H9 (cell line): ENCODE measurements around the gene ETV3L. TPM values are rescaled to one million over a fixed set of nuclear protein-coding genes. Genes with fewer than 3 reads are reported as not detected.

Source experiments
- DNase-seq: peaks from one replicate; pipeline ENCODE4 v3.0.0-alpha.2; 2017
- H2AFZ ChIP-seq: one replicate; pipeline ENCODE4 v1.6.1; 2013; ENCODE audit warnings: mild to moderate bottlenecking, low read length, control low read depth, moderate library complexity
- H2AK5ac ChIP-seq: 2 replicates; pipeline ENCODE4 v1.6.1; 2013; ENCODE audit warnings: low read length, control low read depth, mixed read lengths; ENCODE audit not compliant: insufficient read length
- H2BK120ac ChIP-seq: one replicate; pipeline ENCODE4 v1.6.1; 2013; ENCODE audit warnings: low read depth, mild to moderate bottlenecking, low read length, control low read depth, inconsistent platforms; ENCODE audit not compliant: poor library complexity, severe bottlenecking
- H2BK12ac ChIP-seq: 2 replicates; pipeline ENCODE4 v1.6.1; 2013; ENCODE audit warnings: low read length, control low read depth, mixed read lengths, low read depth; ENCODE audit not compliant: insufficient read length
- H2BK15ac ChIP-seq: 2 replicates; pipeline ENCODE4 v1.6.1; 2013; ENCODE audit warnings: low read depth, low read length, control low read depth
- H2BK20ac ChIP-seq: one replicate; pipeline ENCODE4 v1.6.1; 2013; ENCODE audit warnings: low read depth, mild to moderate bottlenecking, low read length, control low read depth, inconsistent platforms; ENCODE audit not compliant: poor library complexity, severe bottlenecking
- H2BK5ac ChIP-seq: 2 replicates; pipeline ENCODE4 v1.6.1; 2013; ENCODE audit warnings: low read length, control low read depth, mixed read lengths; ENCODE audit not compliant: insufficient read length
- H3K14ac ChIP-seq: 2 replicates; pipeline ENCODE4 v1.6.1; 2013; ENCODE audit warnings: low read length, control low read depth; ENCODE audit not compliant: insufficient read depth
- H3K18ac ChIP-seq: 2 replicates; pipeline ENCODE4 v1.6.1; 2013; ENCODE audit warnings: low read depth, mild to moderate bottlenecking, mixed read lengths, low read length, control low read depth; ENCODE audit not compliant: insufficient read length
- H3K23ac ChIP-seq: 2 replicates; pipeline ENCODE4 v1.6.1; 2013; ENCODE audit warnings: low read length, control low read depth, mixed read lengths, low read depth; ENCODE audit not compliant: insufficient read length
- H3K23me2 ChIP-seq: 2 replicates; pipeline ENCODE4 v1.6.1; 2013; ENCODE audit warnings: low read depth, mild to moderate bottlenecking, mixed read lengths, low read length, control low read depth; ENCODE audit not compliant: insufficient read length, poor library complexity, severe bottlenecking
- H3K27ac ChIP-seq: 2 replicates; pipeline ENCODE4 v1.5.1; 2013; ENCODE audit warnings: low read length, control low read depth, mixed read lengths, low read depth; ENCODE audit not compliant: insufficient read length
- H3K27me3 ChIP-seq: 2 replicates; pipeline ENCODE4 v1.6.1; 2013; ENCODE audit warnings: low read length, control low read depth, inconsistent platforms; ENCODE audit not compliant: insufficient read depth
- H3K4ac ChIP-seq: 2 replicates; pipeline ENCODE4 v1.6.1; 2013; ENCODE audit warnings: low read depth, mild to moderate bottlenecking, control low read depth, inconsistent platforms, low read length, moderate library complexity
- H3K4me1 ChIP-seq: 2 replicates; pipeline ENCODE4 v1.6.1; 2013; ENCODE audit warnings: low read length, control low read depth, inconsistent platforms; ENCODE audit not compliant: insufficient read depth
- H3K4me2 ChIP-seq: 2 replicates; pipeline ENCODE4 v1.6.1; 2013; ENCODE audit warnings: low read length, control low read depth, mixed read lengths; ENCODE audit not compliant: insufficient read length, insufficient read depth
- H3K56ac ChIP-seq: 2 replicates; pipeline ENCODE4 v1.6.1; 2013; ENCODE audit warnings: low read depth, mild to moderate bottlenecking, mixed read lengths, low read length, control low read depth; ENCODE audit not compliant: insufficient read length
- H3K79me1 ChIP-seq: 2 replicates; pipeline ENCODE4 v1.6.1; 2013; ENCODE audit warnings: low read depth, mild to moderate bottlenecking, moderate library complexity, low read length, control low read depth, inconsistent platforms; ENCODE audit not compliant: insufficient read depth, poor library complexity, severe bottlenecking
- H3K79me2 ChIP-seq: 2 replicates; pipeline ENCODE4 v1.6.1; 2013; ENCODE audit warnings: low read length, control low read depth, inconsistent platforms; ENCODE audit not compliant: insufficient read depth
- H3K9ac ChIP-seq: 2 replicates; pipeline ENCODE4 v1.6.1; 2013; ENCODE audit warnings: low read length, control low read depth, mixed read lengths; ENCODE audit not compliant: insufficient read length; ENCODE audit errors: extremely low read depth
- H3K9me3 ChIP-seq: one replicate; pipeline ENCODE4 v1.6.1; 2013; ENCODE audit warnings: low read depth, low read length, inconsistent platforms; ENCODE audit not compliant: control insufficient read depth
- H3T11ph ChIP-seq: one replicate; pipeline ENCODE4 v1.6.1; 2013; ENCODE audit warnings: mild to moderate bottlenecking, low read length, control low read depth, inconsistent platforms
- H4K20me1 ChIP-seq: one replicate; pipeline ENCODE4 v1.6.1; 2013; ENCODE audit not compliant: control insufficient read depth, insufficient read length, insufficient read depth
- H4K5ac ChIP-seq: 2 replicates; pipeline ENCODE4 v1.6.1; 2013; ENCODE audit warnings: low read depth, mild to moderate bottlenecking, mixed read lengths, low read length, control low read depth; ENCODE audit not compliant: insufficient read length
- H4K8ac ChIP-seq: replicated peaks from 2 replicates; pipeline ENCODE4 v1.6.1; 2013; ENCODE audit warnings: low read length, control low read depth, mixed read lengths, low read depth; ENCODE audit not compliant: insufficient read length
- H4K91ac ChIP-seq: 2 replicates; pipeline ENCODE4 v1.6.1; 2013; ENCODE audit warnings: low read depth, mild to moderate bottlenecking, moderate library complexity, mixed read lengths, low read length, control low read depth; ENCODE audit not compliant: insufficient read length
- H3K27ac Mint-ChIP-seq, 3 experiments: 2 replicates in 2 of 3; 3 replicates in 1 of 3; pipeline ENCODE4 v1.8.0; 2020 to 2021; ENCODE audit warnings: mixed read lengths in 3 of 3, mild to moderate bottlenecking in 1 of 3, moderate library complexity in 1 of 3
- H3K27me3 Mint-ChIP-seq: 2 replicates; pipeline ENCODE4 v1.8.0; 2021; ENCODE audit warnings: low read depth, mild to moderate bottlenecking, moderate library complexity, mixed read lengths
- H3K36me3 Mint-ChIP-seq, 3 experiments: 2 replicates in 2 of 3; 3 replicates in 1 of 3; pipeline ENCODE4 v1.8.0; 2020 to 2021; ENCODE audit warnings: low read depth in 3 of 3, mixed read lengths in 3 of 3; ENCODE audit not compliant: insufficient read depth in 1 of 3
- H3K4me1 Mint-ChIP-seq, 2 experiments: 2 replicates each; pipeline ENCODE4 v1.8.0; 2020; ENCODE audit warnings: mixed read lengths in 2 of 2
- H3K4me3 Mint-ChIP-seq, 2 experiments: 2 replicates in 1 of 2; 3 replicates in 1 of 2; pipeline ENCODE4 v1.8.0; 2020 to 2021; ENCODE audit warnings: mild to moderate bottlenecking in 2 of 2, mixed read lengths in 2 of 2, moderate library complexity in 1 of 2
- H3K9me3 Mint-ChIP-seq, 2 experiments: 2 replicates in 1 of 2; 3 replicates in 1 of 2; pipeline ENCODE4 v1.8.0; 2020; ENCODE audit warnings: mild to moderate bottlenecking in 2 of 2, mixed read lengths in 2 of 2, moderate library complexity in 1 of 2
- total RNA-seq: library from RNA; stranded (reverse); gene quantifications from 2 replicates; pipeline ENCODE4 v1.2.1, GENCODE V29; 2021
- TF ChIP-seq, protein P1 (sequence below): fragments of 200-600 bp; sonication (generic); conservative IDR thresholded peaks from 3 replicates; pipeline ENCODE4 v1.8.0; 2021; ENCODE audit warnings: antibody characterized with exemption, mild to moderate bottlenecking

Gene ETV3L
- total RNA-seq, 1 experiment from 2014 or later = 0.96 TPM

DNA sequence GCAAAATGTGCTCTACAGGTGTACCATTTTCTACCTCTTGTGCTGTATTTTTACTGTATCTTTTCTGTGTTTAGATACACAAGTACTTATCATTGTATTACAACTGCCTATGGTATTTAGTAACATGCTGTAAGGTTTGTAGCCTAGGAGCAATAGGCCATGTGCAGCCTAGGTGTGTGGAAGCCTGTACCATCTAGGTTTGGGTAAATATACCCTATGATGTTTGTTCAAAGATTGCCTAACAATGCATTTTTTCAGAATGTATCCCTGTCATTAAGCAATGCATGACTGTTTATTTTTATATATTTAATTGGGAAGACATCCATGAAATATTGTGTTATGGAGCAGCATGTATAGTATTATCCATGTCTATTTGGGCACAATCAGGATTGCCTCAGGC, 11.0 kb downstream of the ETV3L start:
- Histone ChIP-seq H3K23ac (no peak overlapping the region), H3K27me3 (no peaks in the 10 kb centered on the region), H3K79me1 (no peaks in the 10 kb centered on the region), H4K8ac (no peak overlapping the region), H3K27ac (no peak overlapping the region), H3K18ac (no peak overlapping the region), H2BK5ac (no peak overlapping the region), H3K4ac (no peak overlapping the region), H4K20me1 (no peaks in the 10 kb centered on the region), H3K14ac (no peak overlapping the region), H2BK12ac (no peak overlapping the region), H3K4me2 (no peak overlapping the region), H2AK5ac (no peak overlapping the region), H3K9me3 (no peaks in the 10 kb centered on the region), H3K23me2 (no peaks in the 10 kb centered on the region), H3K4me1 (peaks cover 2% of the 10 kb centered on the region; the same call in 1 of the 2 replicates), H3T11ph (no peak overlapping the region), H3K56ac (no peak overlapping the region), H2BK120ac (no peak overlapping the region), H2BK15ac (no peak overlapping the region), H3K9ac (no peak overlapping the region), H3K79me2 (no peaks in the 10 kb centered on the region), H4K5ac (no peak overlapping the region), H2BK20ac (no peak overlapping the region), H2AFZ (no peak overlapping the region), H4K91ac (no peak overlapping the region)
- TF ChIP-seq, protein P1, sequence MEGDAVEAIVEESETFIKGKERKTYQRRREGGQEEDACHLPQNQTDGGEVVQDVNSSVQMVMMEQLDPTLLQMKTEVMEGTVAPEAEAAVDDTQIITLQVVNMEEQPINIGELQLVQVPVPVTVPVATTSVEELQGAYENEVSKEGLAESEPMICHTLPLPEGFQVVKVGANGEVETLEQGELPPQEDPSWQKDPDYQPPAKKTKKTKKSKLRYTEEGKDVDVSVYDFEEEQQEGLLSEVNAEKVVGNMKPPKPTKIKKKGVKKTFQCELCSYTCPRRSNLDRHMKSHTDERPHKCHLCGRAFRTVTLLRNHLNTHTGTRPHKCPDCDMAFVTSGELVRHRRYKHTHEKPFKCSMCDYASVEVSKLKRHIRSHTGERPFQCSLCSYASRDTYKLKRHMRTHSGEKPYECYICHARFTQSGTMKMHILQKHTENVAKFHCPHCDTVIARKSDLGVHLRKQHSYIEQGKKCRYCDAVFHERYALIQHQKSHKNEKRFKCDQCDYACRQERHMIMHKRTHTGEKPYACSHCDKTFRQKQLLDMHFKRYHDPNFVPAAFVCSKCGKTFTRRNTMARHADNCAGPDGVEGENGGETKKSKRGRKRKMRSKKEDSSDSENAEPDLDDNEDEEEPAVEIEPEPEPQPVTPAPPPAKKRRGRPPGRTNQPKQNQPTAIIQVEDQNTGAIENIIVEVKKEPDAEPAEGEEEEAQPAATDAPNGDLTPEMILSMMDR = no peak
- Mint-ChIP-seq H3K27ac (no peak overlapping the region), H3K4me1 (peaks cover 16 to 22% of the 10 kb centered on the region in 2 experiments), H3K9me3 (no peaks in the 10 kb centered on the region), H3K27me3 (no peaks in the 10 kb centered on the region), H3K4me3 (no peak overlapping the region), H3K36me3 (no peaks in the 10 kb centered on the region; a peak in 1 of 7 replicates)
- DNase-seq = no peak
